ENCODE measurements around the gene CLPTM1L.

The CLPTM1L gene

GRCh38 chr5:1280177-1281037 is 64.5 kb downstream of the CLPTM1L start:
- DNase-seq = peak in 1 of 2 donors; percentile 42
- no peak for TF ChIP-seq CTCF (IDR thresholded peaks at IDR 0.05)

DNA sequence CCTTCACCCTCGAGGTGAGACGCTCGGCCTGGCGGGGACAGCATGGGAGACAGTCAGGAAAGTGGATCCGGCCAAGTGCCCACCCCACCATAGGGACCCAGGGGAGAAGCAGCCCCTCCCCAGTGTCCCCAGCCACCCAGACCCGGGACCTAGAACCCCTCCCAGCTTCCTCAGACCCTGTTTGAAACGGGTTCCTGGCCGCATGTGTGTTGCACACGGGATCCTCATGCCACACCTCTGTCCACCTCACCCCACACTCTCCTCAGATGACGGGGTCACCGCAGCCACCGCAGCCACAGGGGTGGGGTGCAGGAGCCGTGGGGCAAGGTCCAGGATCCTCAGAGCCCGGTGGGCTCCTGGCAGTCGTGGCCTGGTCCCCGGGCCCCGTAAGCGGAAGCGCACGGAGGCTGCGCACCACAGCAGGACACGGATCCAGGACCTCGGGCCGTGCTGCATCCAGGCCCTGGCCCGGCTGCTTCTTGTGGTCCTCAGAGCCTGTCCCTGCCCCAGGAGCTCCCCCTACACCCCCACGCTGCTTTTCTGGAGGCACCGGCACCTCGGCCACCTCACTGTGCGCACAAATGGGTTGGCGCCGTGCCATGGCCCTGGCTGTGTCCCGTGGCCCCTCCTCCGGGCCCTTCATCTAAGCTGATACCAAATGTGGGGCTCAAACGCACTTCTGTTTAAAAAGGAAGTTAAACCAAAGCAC is 65.3 kb downstream of the CLPTM1L start:
- no peak overlapping the region for H3K27ac ChIP-seq
- H3K4me1 ChIP-seq = no peaks in the 10 kb centered on the region
- H3K27me3 ChIP-seq = no peaks in the 10 kb centered on the region
- no peak for TF ChIP-seq CTCF (IDR thresholded peaks at IDR 0.05)
- intact Hi-C loops (cut with DNase I; ENCODE audit: low total_unique reads) = no loop called here
- DNase-seq = no peak
- H3K4me3 ChIP-seq = no peak overlapping the region
- H3K9me3 ChIP-seq = peaks cover 0 to 16% (median 6%) of the 10 kb centered on the region in 3 donors
- no peaks in the 10 kb centered on the region for H3K36me3 ChIP-seq

More at GRCh38 chr5:1280177-1281037, 64.5 kb downstream of the CLPTM1L start:
- no peak overlapping the region for H3K4me3 ChIP-seq
- H3K9me3 ChIP-seq = peaks cover 0 to 16% (median 6%) of the 10 kb centered on the region in 3 donors
- H3K27me3 ChIP-seq = no peaks in the 10 kb centered on the region
- H3K36me3 ChIP-seq = no peaks in the 10 kb centered on the region
- intact Hi-C loops (cut with DNase I; ENCODE audit: low total_unique reads) = no loop called here
- H3K4me1 ChIP-seq = no peaks in the 10 kb centered on the region
- no peak overlapping the region for H3K27ac ChIP-seq

DNA sequence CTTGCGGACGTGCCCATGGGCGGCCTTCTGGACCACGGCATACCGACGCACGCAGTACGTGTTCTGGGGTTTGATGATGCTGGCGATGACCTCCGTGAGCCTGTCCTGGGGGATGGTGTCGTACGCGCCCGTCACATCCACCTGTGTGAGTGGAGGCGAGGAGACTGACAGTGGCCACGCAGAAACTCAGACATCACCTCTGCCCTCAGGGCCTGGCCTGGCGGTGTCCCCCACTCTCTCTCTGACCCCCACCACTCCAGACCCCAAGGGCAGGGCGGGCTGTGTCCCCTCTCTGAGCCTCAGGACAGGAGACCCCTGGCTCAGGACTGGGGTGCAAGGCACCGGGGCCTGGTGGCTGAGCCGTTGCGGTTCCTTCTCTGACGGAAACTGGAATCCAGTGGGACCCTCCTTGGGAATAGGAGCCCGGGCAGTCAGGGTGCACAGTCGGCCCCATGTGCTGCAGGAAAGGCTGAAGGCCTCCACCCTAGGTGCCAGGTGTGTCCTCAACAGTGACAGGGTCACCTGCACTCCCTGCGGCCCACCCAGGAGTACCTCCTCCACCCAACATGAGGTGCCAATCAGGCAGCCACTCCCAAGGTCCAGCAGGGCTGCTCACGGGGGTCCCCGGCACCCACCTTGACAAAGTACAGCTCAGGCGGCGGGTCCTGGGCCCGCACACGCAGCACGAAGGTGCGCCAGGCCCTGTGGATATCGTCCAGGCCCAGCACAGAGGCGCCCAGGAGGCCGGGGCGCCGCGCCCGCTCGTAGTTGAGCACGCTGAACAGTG is 66.0 kb downstream of the CLPTM1L start:
- Histone ChIP-seq H3K36me3 (no peaks in the 10 kb centered on the region), H3K9me3 (peaks cover 0 to 16% (median 6%) of the 10 kb centered on the region in 3 donors), H3K4me3 (no peak overlapping the region), H3K4me1 (no peaks in the 10 kb centered on the region), H3K27me3 (no peaks in the 10 kb centered on the region), H3K27ac (no peak overlapping the region)
- no peak for TF ChIP-seq CTCF (IDR thresholded peaks at IDR 0.05)
- intact Hi-C loops (cut with DNase I; ENCODE audit: low total_unique reads) = no loop called here
- no peak for DNase-seq

DNA sequence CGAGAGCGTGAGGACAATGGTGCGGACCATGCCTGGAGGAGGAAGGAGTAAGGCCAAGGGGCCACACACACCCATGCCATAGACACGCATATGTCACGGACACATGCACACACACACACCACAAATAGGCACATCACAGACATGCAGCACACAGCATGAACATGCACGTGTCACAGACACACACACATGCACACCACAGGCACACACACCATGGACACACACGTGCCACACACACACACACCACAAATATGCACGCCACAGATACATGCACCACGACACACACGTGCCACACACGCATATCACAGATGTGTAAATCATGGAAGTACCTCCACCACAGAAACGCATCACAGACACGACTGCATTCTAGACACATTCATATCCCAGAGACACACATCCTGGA is 66.7 kb downstream of the CLPTM1L start:
- Histone ChIP-seq H3K36me3 (no peaks in the 10 kb centered on the region), H3K27ac (no peak overlapping the region), H3K27me3 (no peaks in the 10 kb centered on the region), H3K4me1 (no peaks in the 10 kb centered on the region), H3K9me3 (peaks cover 0 to 16% (median 6%) of the 10 kb centered on the region in 3 donors), H3K4me3 (no peak overlapping the region)
- no peak for DNase-seq
- intact Hi-C loops (cut with DNase I; ENCODE audit: low total_unique reads) = no loop called here
- TF ChIP-seq CTCF (IDR thresholded peaks at IDR 0.05) = no peak

DNA sequence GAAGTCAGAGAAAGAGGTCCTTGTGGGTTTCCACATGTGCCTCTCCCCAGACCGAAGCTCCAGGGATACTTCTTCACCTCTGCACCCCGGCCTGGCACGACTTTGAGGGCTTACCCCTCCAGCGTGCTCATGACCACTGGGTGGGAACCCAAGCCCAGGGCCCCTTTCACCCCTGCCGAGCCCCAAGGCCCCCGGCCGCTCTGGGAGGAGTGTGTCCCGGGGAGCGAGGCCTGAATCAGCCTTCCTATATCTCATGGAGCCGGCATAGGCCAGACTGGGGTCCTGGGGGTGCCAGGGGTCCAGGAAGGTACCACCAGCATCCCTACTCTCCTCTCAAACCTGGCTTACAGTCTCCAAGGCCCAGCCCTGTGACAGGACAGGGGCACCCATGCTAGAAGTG is 67.1 kb downstream of the CLPTM1L start:
- DNase-seq = no peak

More for the DNA sequence above, 67.1 kb downstream of the CLPTM1L start:
- no peak for TF ChIP-seq CTCF (IDR thresholded peaks at IDR 0.05)
- no peak overlapping the region for H3K4me3 ChIP-seq
- intact Hi-C loops (cut with DNase I; ENCODE audit: low total_unique reads) = no loop called here
- H3K27ac ChIP-seq = no peak overlapping the region
- no peaks in the 10 kb centered on the region for H3K27me3 ChIP-seq
- peaks cover 0 to 16% (median 6%) of the 10 kb centered on the region in 3 donors for H3K9me3 ChIP-seq
- H3K4me1 ChIP-seq = no peaks in the 10 kb centered on the region
- no peaks in the 10 kb centered on the region for H3K36me3 ChIP-seq
